ENCODE data around the gene RBFOX1. TPM values are rescaled to one million over a fixed set of nuclear protein-coding genes. Genes with fewer than 3 reads are reported as not detected.

The RBFOX1 gene
- not detected in 2 replicates for polyA plus RNA-seq (2011; rRNA removed)
- polyA minus RNA-seq (2011; rRNA and poly(A)+ RNA removed) = not detected in 2 replicates

DNA sequence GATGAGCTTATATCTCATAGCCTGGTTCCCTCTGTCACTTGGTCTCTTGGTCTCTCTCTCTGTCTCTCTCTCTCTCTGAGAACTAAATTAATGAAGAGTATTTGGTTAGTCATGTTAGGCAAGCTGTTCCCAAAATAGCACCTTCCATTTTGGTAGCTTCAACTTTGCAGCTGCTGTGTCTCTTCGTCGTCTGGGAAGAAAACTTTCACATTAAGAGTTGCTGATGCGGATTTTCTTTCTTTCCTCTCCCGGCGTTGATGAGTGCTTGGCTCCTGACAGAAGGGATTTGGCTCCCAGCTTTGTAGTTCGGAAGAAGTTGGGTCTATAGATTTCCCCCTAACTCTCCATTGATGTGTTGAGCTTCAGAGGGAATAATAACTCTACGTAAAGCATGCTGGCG, at the start of gene RBFOX1:
RBFOX1 (plus strand) TSS at position 235 of the 400 bp plus-strand sequence.
- Histone ChIP-seq H3K9me3 (ENCODE audit: control insufficient read depth, insufficient read depth, low read length) (peaks cover 5% of the 10 kb centered on the region; the same call in 1 of the 2 replicates), H3K27me3 (ENCODE audit: control insufficient read depth, insufficient read depth, low read length) (no peaks in the 10 kb centered on the region), H3K4me3 (ENCODE audit: low read depth, low read length) (no peak within 1 kb of the TSS), H3K27ac (ENCODE audit: low read depth, low read length) (no peak within 1 kb of the TSS)
- CTCF ChIA-PET = no interaction called here
- no peak for TF ChIP-seq CTCF (IDR thresholded peaks at IDR 0.05; ENCODE audit: low read depth, low read length)
- POLR2A ChIA-PET = no interaction called here
- no peak for DNase-seq (ENCODE audit: low read depth, low spot score)

- H3K27ac ChIP-seq (ENCODE audit: low read depth, low read length) = no peak overlapping the region
- H3K27me3 ChIP-seq (ENCODE audit: control insufficient read depth, insufficient read depth, low read length) = no peaks in the 10 kb centered on the region
- DNase-seq (ENCODE audit: low read depth, low spot score) = no peak
- H3K4me3 ChIP-seq (ENCODE audit: low read depth, low read length) = no peak overlapping the region
- peaks cover 17% of the 10 kb centered on the region for H3K9me3 ChIP-seq (ENCODE audit: control insufficient read depth, insufficient read depth, low read length)
- no peak for TF ChIP-seq CTCF (IDR thresholded peaks at IDR 0.05; ENCODE audit: low read depth, low read length)
- CTCF ChIA-PET = no interaction called here
- POLR2A ChIA-PET = no interaction called here
Observed at GRCh38 chr16:7284780-7285179, 47.9 kb upstream of the RBFOX1 start.

- Histone ChIP-seq H3K27ac (ENCODE audit: low read depth, low read length) (no peak overlapping the region), H3K9me3 (ENCODE audit: control insufficient read depth, insufficient read depth, low read length) (peaks cover 13% of the 10 kb centered on the region), H3K27me3 (ENCODE audit: control insufficient read depth, insufficient read depth, low read length) (no peaks in the 10 kb centered on the region), H3K4me3 (ENCODE audit: low read depth, low read length) (no peak overlapping the region)
- ChIA-PET CTCF (interaction anchor here (0.7 kb wide), 1 partner anchor 1103 kb away, joined by 3 read pairs; no protein-coding TSS in a partner anchor), POLR2A (no interaction called here)
- no peak for TF ChIP-seq CTCF (IDR thresholded peaks at IDR 0.05; ENCODE audit: low read depth, low read length)
- no peak for DNase-seq (ENCODE audit: low read depth, low spot score)
Observed at GRCh38 chr16:7285520-7285919, 47.1 kb upstream of the RBFOX1 start.

GRCh38 chr16:7289299-7289698, 43.3 kb upstream of the RBFOX1 start:
- Histone ChIP-seq H3K9me3 (ENCODE audit: control insufficient read depth, insufficient read depth, low read length) (peaks cover 3% of the 10 kb centered on the region; the same call in 1 of the 2 replicates), H3K27me3 (ENCODE audit: control insufficient read depth, insufficient read depth, low read length) (no peaks in the 10 kb centered on the region), H3K27ac (ENCODE audit: low read depth, low read length) (no peak overlapping the region), H3K4me3 (ENCODE audit: low read depth, low read length) (no peak overlapping the region)
- DNase-seq (ENCODE audit: low read depth, low spot score) = no peak
- CTCF ChIA-PET = no interaction called here
- POLR2A ChIA-PET = no interaction called here
- no peak for TF ChIP-seq CTCF (IDR thresholded peaks at IDR 0.05; ENCODE audit: low read depth, low read length)

- no peaks in the 10 kb centered on the region for H3K27me3 ChIP-seq (ENCODE audit: control insufficient read depth, insufficient read depth, low read length)
- H3K27ac ChIP-seq (ENCODE audit: low read depth, low read length) = no peak overlapping the region
- H3K4me3 ChIP-seq (ENCODE audit: low read depth, low read length) = no peak overlapping the region
- ChIA-PET POLR2A (no interaction called here), CTCF (no interaction called here)
- H3K9me3 ChIP-seq (ENCODE audit: control insufficient read depth, insufficient read depth, low read length) = peaks cover 3% of the 10 kb centered on the region; the same call in 1 of the 2 replicates
- DNase-seq (ENCODE audit: low read depth, low spot score) = no peak
- TF ChIP-seq CTCF (IDR thresholded peaks at IDR 0.05; ENCODE audit: low read depth, low read length) = no peak
Observed at GRCh38 chr16:7290682-7291081, 42.0 kb upstream of the RBFOX1 start.
